ENCODE data around the gene DNAJC5. TPM values are rescaled to one million over a fixed set of nuclear protein-coding genes. Genes with fewer than 3 reads are reported as not detected.
A peak's percentile ranks its signal among the peaks of the same experiment; 100 is the strongest.
"Not testable (repeated sequence)": the region's sequence is repeated elsewhere in the genome, so short reads cannot be mapped to it uniquely, and the experiment has no call there.

DNAJC5 gene
- total RNA-seq, 4 donors from 2014 or later = 58.7 to 89.5 (median 75.4) TPM

- Histone ChIP-seq H3K27me3 (no peaks in the 10 kb centered on the region), H3K36me3 (peaks cover 9 to 29% (median 22%) of the 10 kb centered on the region in 3 donors), H3K27ac (peak overlapping the region; percentile 61 to 82 (median 82)), H3K4me1 (peaks cover 18 to 35% (median 22%) of the 10 kb centered on the region in 3 donors), H3K4me3 (peak overlapping the region; percentile 55 to 87 (median 62)), H3K9me3 (no peaks in the 10 kb centered on the region)
- intact Hi-C loops (cut with DNase I) = no loop called here
- no peak for TF ChIP-seq CTCF (IDR thresholded peaks at IDR 0.05)
- TF ChIP-seq POLR2A (IDR thresholded peaks at IDR 0.05) = no peak
- DNase-seq = no peak
- 0% methylated on average over 3 of the region's 70 CpGs for WGBS, 2 donors
Measured at GRCh38 chr20:63968928-63969760, 74.2 kb downstream of the DNAJC5 start.

GRCh38 chr20:63969838-63970713 lies 75.2 kb downstream of the DNAJC5 start, which contains the start of gene ZNF512B:
ZNF512B (minus strand) TSS chr20:63969930; CDS start chr20:63967950, 1,980 bp downstream.
- Histone ChIP-seq H3K36me3 (peaks cover 9 to 28% (median 17%) of the 10 kb centered on the region in 3 donors), H3K27ac (peak within 1 kb of the TSS; percentile 61 to 82 (median 82)), H3K27me3 (no peaks in the 10 kb centered on the region), H3K4me1 (peaks cover 22 to 44% (median 23%) of the 10 kb centered on the region in 3 donors), H3K9me3 (no peaks in the 10 kb centered on the region), H3K4me3 (peak within 1 kb of the TSS; percentile 55 to 87 (median 62))
- intact Hi-C loops (cut with DNase I) = loop anchor here (5.0 kb wide), 1 partner anchor 433 kb away; the partner anchor contains the start of gene PTK6
- peak in 1 of 6 experiments; percentile 7 for TF ChIP-seq CTCF (IDR thresholded peaks at IDR 0.05)
- TF ChIP-seq POLR2A (IDR thresholded peaks at IDR 0.05) = no peak
- DNase-seq = no peak
- 0 to 8% methylated on average over 1 of the region's 73 CpGs for WGBS, 2 donors

- Histone ChIP-seq H3K4me3 (peak overlapping the region in 1 of 4 donors; percentile 87), H3K36me3 (peaks cover 9 to 36% (median 17%) of the 10 kb centered on the region in 3 donors), H3K4me1 (peaks cover 22 to 44% (median 23%) of the 10 kb centered on the region in 3 donors), H3K27ac (peak overlapping the region in 2 of 4 donors; percentile 49 to 61), H3K9me3 (no peaks in the 10 kb centered on the region), H3K27me3 (no peaks in the 10 kb centered on the region)
- TF ChIP-seq CTCF (IDR thresholded peaks at IDR 0.05) (no peak), POLR2A (IDR thresholded peaks at IDR 0.05) (no peak)
- intact Hi-C loops (cut with DNase I) = loop anchor here (5.0 kb wide), 1 partner anchor 434 kb away; the partner anchor contains the start of gene PTK6
- WGBS, 2 donors = 81 to 87% methylated on average over 5 of the region's 5 CpGs
- no peak for DNase-seq
Measured at GRCh38 chr20:63970714-63971431, 75.9 kb downstream of the DNAJC5 start.

- not testable (repeated sequence) for H3K4me3 ChIP-seq, H3K9me3 ChIP-seq, H3K27me3 ChIP-seq, DNase-seq
- WGBS, 2 donors = 74% methylated on average over 10 of the region's 10 CpGs
- H3K27ac ChIP-seq = peak overlapping the region in 1 of 4 donors; percentile 21
- H3K36me3 ChIP-seq = peaks cover under 1 to 34% (median 7%) of the 10 kb centered on the region in 3 donors
- H3K4me1 ChIP-seq = peaks cover 22 to 44% (median 23%) of the 10 kb centered on the region in 3 donors
- intact Hi-C loops (cut with DNase I) = loop anchor here (5.0 kb wide), 1 partner anchor 435 kb away; the partner anchor contains the start of gene PTK6
Measured at GRCh38 chr20:63971960-63972311, 77.0 kb downstream of the DNAJC5 start.
